Gastrocnemius medialis (tissue), 4 donors: ENCODE data around the gene DSE.

Source experiments
- CTCF ChIP-seq, 5 experiments: fragments of 450-650 bp in 3 of 5; fragments of 200-600 bp in 2 of 5; sonication (generic) in 2 of 5; IDR thresholded peaks in 4 of 5; conservative IDR thresholded peaks in 1 of 5; 1 replicate in 4 of 5; 2 replicates in 1 of 5; pipeline ENCODE4 v1.5.1; 2016 to 2019; ENCODE audit warnings: antibody characterized with exemption in 5 of 5, mild to moderate bottlenecking in 3 of 5, moderate library complexity in 3 of 5
- POLR2A ChIP-seq, 2 donors: fragments of 450-650 bp; IDR thresholded peaks; one replicate each; pipeline ENCODE4 v1.6.1; 2017; ENCODE audit warnings: antibody characterized with exemption in 2 of 2, mild to moderate bottlenecking in 2 of 2, moderate library complexity in 2 of 2

DNA sequence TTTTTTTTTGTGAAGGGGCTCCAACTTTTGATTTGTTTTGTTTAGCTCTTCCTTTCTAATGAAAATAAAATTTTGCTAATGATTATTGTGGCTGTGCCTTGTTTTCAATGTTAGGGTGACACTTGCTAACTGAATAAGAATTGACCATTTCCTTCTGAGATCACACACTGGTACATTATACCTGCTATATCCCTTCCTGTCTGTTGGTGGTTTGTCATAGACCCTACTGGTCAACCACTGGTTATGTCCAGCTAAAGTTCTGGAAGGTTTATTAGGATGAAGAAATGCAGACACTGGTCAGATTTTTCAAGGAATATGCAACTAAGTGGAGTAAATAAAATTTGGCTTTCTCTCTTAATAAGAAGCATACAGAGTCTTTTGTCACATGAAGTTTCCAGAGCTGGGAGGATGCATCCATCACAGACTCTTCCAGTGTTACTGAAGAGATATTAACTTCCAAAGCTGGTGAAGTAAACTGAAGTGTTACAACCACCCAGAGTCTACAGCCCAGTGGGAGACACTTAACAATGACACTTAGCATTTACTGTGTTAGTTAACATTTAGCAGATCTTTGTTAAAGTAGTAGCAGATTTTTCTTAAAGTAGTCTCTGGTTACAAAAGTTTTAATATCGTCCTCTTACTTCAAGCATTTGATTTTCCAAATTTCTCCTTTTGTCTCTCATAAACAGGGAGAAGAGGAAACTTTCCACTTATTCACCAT, 121.0 kb downstream of the DSE start:
- TF ChIP-seq CTCF (IDR thresholded peaks at IDR 0.05 in 4 of 5, conservative IDR thresholded peaks at IDR 0.05 in 1 of 5) (no peak), POLR2A (IDR thresholded peaks at IDR 0.05) (no peak)
